NCI-H1930 (cell line): ENCODE measurements around the gene ALDH1L1.

Source experiments
- DNase-seq, 2 experiments: peaks; one replicate each; lab custom pipeline; 2025; lab: John Stamatoyannopoulos, UW

ALDH1L1 gene

GRCh38 chr3:126054870-126055269 is 125.5 kb downstream of the ALDH1L1 start:
- DNase-seq, result no peak

DNA sequence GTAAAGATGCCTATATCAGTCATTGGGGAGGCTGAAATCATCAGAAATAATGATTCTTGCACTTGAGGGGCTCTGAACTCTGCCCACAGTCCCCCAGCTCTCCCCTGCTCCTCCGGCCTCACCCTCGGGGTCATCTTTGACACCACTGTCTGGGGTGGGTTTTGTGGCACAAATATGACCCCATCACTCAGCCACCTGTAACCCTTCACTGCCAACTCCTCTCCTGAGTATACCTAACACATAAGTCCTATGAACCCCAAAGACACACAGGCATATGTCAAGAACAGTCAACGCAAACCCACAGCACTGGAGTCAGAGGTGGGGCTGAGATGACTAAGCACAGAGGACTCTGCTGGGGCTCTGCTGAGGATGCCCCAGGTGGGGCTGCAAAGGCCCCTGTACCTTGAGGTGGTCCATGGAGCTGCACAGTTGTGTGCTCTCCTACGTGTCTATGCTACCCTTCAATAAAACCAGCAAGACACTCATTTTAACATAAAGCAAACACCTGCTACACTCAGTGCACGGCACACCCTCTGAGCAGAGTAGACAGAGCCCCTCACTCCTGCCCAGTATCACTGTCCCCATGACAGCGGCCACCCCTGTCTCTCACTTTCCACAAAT is 126.3 kb downstream of the ALDH1L1 start:
- no peak for DNase-seq
